ENCODE results near the gene MYO9A. TPM values are rescaled to one million over a fixed set of nuclear protein-coding genes. Genes with fewer than 3 reads are reported as not detected.
"Not testable (repeated sequence)": the region's sequence is repeated elsewhere in the genome, so short reads cannot be mapped to it uniquely, and the experiment has no call there.

The MYO9A gene
- total and polyA plus RNA-seq, 11 donors: 3.2 to 33.9 (median 29.9) TPM

DNA sequence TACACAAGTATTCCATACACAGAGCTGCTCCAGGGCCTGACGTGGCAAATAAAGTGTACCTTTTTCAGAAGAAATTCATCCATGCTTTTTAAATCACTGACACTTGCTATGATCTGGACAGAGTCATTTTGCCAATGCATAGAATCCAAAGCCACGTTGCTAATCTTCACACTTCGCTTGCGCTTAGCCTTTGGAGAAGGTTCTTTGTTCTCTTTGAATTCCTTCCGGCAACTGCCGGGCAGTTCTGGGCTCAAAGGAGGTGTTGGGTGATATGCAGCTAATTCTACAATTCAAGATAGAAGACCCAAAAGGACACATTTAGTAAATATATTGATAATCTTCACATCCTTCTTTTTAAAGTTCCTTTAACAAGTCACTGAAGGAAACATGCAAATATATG, 237.7 kb downstream of the MYO9A start:
- DNase-seq (no peak), ATAC-seq (no peak)
- TF ChIP-seq, protein P1, sequence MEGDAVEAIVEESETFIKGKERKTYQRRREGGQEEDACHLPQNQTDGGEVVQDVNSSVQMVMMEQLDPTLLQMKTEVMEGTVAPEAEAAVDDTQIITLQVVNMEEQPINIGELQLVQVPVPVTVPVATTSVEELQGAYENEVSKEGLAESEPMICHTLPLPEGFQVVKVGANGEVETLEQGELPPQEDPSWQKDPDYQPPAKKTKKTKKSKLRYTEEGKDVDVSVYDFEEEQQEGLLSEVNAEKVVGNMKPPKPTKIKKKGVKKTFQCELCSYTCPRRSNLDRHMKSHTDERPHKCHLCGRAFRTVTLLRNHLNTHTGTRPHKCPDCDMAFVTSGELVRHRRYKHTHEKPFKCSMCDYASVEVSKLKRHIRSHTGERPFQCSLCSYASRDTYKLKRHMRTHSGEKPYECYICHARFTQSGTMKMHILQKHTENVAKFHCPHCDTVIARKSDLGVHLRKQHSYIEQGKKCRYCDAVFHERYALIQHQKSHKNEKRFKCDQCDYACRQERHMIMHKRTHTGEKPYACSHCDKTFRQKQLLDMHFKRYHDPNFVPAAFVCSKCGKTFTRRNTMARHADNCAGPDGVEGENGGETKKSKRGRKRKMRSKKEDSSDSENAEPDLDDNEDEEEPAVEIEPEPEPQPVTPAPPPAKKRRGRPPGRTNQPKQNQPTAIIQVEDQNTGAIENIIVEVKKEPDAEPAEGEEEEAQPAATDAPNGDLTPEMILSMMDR (IDR thresholded peaks at IDR 0.05): no peak
- no peak for TF ChIP-seq POLR2A (IDR thresholded peaks at IDR 0.05)
- H3K27ac ChIP-seq: no peak overlapping the region
- H3K4me1 ChIP-seq: no peaks in the 10 kb centered on the region
- peaks cover 0 to 100% (median 64%) of the 10 kb centered on the region in 9 donors for H3K36me3 ChIP-seq
- H3K9me3 ChIP-seq: no peaks in the 10 kb centered on the region
- intact Hi-C loops (cut with DNase I): no loop called here
- H3K27me3 ChIP-seq: no peaks in the 10 kb centered on the region
- H3K4me3 ChIP-seq: no peak overlapping the region
- WGBS, 4 donors: 74 to 83% (median 80%) methylated on average over 6 of the region's 6 CpGs

DNA sequence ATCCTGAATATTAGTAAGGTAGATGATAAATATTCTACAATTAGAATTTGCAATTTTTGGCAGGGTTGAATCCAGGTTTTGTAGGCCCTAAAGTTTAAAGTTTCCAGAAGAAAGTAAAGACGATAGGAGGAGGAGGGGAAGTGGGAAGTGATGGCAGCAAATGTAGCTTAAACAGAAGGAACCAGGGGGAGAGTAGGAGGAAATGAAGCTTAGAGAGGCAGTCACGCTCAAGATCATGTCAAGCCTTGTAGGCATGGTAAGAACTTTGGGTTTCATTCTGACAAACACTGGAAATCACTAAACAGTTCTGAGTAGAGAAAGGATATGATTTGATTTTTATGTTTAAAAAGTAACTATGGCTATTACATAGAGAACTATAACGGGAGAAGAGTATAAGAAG, 243.7 kb downstream of the MYO9A start:
- intact Hi-C loops (cut with DNase I): loop anchor here in 1 of 10 donors (10.0 kb wide), 1 partner anchor 281 kb away; no protein-coding TSS in a partner anchor
- Histone ChIP-seq H3K4me3 (no peak overlapping the region), H3K27ac (no peak overlapping the region), H3K9me3 (no peaks in the 10 kb centered on the region), H3K4me1 (no peaks in the 10 kb centered on the region), H3K36me3 (peaks cover 0 to 79% (median 33%) of the 10 kb centered on the region in 9 donors), H3K27me3 (no peaks in the 10 kb centered on the region)
- WGBS, 4 donors: 90 to 94% (median 93%) methylated on average over 3 of the region's 3 CpGs
- ATAC-seq: no peak
- no peak for TF ChIP-seq POLR2A (IDR thresholded peaks at IDR 0.05)
- TF ChIP-seq, protein P1 (IDR thresholded peaks at IDR 0.05): no peak
- DNase-seq: no peak

DNA sequence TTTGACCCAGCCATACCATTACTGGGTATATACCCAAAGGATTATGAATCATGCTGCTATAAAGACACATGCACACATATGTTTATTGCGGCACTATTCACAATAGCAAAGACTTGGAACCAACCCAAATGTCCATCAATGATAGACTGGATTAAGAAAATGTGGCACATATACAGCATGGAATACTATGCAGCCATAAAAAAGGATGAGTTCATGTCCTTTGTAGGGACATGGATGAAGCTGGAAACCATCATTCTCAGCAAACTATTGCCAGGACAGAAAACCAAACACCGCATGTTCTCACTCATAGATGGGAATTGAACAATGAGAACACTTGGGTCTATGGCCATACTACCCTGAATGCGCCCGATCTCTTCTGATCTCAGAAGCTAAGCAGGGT, 259.7 kb downstream of the MYO9A start:
- H3K9me3 ChIP-seq; intact Hi-C loops (cut with DNase I); H3K27ac ChIP-seq; H3K4me1 ChIP-seq; H3K27me3 ChIP-seq; H3K4me3 ChIP-seq; ATAC-seq; DNase-seq: not testable (repeated sequence)
- WGBS, 4 donors: 93 to 98% (median 95%) methylated on average over 4 of the region's 4 CpGs
- H3K36me3 ChIP-seq: peaks cover 0 to 65% (median 17%) of the 10 kb centered on the region in 9 donors

DNA sequence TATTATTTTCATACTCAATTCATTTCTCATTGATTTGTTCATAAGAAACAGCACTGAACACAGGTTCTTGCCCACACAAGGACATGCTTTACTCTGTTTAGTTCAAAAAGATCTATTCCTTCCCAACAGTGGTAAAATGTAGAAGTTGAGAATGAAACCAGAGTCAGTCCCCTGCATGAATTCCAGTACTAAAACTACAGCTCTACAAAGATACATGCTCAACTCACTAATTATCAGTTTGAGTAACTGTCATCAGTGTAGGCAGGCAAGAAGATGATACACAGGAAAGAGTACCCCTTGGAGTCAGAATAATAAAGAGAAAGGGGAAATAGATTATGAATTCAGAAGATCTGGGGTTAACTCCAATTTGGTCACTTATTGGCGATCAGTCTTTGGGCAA, 264.4 kb downstream of the MYO9A start:
- no peak overlapping the region for H3K4me3 ChIP-seq
- WGBS, 4 donors: 91 to 98% (median 96%) methylated on average over 1 of the region's 1 CpG
- no peaks in the 10 kb centered on the region for H3K9me3 ChIP-seq
- ATAC-seq: no peak
- intact Hi-C loops (cut with DNase I): no loop called here
- no peak overlapping the region for H3K27ac ChIP-seq
- H3K27me3 ChIP-seq: no peaks in the 10 kb centered on the region
- TF ChIP-seq, protein P1 (IDR thresholded peaks at IDR 0.05): no peak
- TF ChIP-seq POLR2A (IDR thresholded peaks at IDR 0.05): no peak
- H3K4me1 ChIP-seq: no peaks in the 10 kb centered on the region
- peaks cover 0 to 77% (median 50%) of the 10 kb centered on the region in 9 donors for H3K36me3 ChIP-seq
- DNase-seq: no peak

DNA sequence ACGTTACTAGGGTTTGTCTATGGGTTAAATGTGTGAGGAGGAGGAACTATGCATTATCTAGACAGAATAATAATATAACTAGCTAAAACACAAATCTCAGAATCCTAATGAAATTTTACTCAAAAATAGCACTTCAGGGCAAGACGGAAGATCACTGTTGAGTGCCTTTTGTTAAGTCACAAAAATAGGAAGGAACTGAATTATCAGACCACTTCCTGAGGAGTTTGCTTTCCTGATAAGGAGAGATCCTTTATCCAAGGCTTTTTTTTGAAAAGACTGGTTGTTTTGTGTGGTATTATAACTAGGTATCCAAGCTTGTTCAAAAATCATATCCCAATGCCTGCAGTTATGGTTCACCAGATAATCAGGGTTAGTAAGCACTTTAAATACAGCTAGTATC, 273.0 kb downstream of the MYO9A start:
- TF ChIP-seq POLR2A (IDR thresholded peaks at IDR 0.05): no peak
- TF ChIP-seq, protein P1 (IDR thresholded peaks at IDR 0.05): no peak
- DNase-seq (no peak), ATAC-seq (no peak)
- no peaks in the 10 kb centered on the region for H3K9me3 ChIP-seq
- WGBS, 4 donors: 71 to 74% (median 72%) methylated on average over 2 of the region's 2 CpGs
- no peak overlapping the region for H3K4me3 ChIP-seq
- intact Hi-C loops (cut with DNase I): no loop called here
- no peak overlapping the region for H3K27ac ChIP-seq
- H3K27me3 ChIP-seq: no peaks in the 10 kb centered on the region
- H3K36me3 ChIP-seq: peaks cover 0 to 88% (median 38%) of the 10 kb centered on the region in 9 donors
- H3K4me1 ChIP-seq: peaks cover 0 to 3% (median 0%) of the 10 kb centered on the region in 12 donors

Data from heart left ventricle (tissue), 16 donors.